GM18870 (cell line): ENCODE measurements around the gene ZNF440.
"Not testable (repeated sequence)": the region's sequence is repeated elsewhere in the genome, so short reads cannot be mapped to it uniquely, and the experiment has no call there.

Experiments used
- ATAC-seq: cut with Tn5 transposase; IDR thresholded peaks from one replicate; pipeline ENCODE4 v1.9.1; 2021; ENCODE audit warnings: moderate library complexity; ENCODE audit not compliant: unreplicated experiment

The ZNF440 gene

DNA sequence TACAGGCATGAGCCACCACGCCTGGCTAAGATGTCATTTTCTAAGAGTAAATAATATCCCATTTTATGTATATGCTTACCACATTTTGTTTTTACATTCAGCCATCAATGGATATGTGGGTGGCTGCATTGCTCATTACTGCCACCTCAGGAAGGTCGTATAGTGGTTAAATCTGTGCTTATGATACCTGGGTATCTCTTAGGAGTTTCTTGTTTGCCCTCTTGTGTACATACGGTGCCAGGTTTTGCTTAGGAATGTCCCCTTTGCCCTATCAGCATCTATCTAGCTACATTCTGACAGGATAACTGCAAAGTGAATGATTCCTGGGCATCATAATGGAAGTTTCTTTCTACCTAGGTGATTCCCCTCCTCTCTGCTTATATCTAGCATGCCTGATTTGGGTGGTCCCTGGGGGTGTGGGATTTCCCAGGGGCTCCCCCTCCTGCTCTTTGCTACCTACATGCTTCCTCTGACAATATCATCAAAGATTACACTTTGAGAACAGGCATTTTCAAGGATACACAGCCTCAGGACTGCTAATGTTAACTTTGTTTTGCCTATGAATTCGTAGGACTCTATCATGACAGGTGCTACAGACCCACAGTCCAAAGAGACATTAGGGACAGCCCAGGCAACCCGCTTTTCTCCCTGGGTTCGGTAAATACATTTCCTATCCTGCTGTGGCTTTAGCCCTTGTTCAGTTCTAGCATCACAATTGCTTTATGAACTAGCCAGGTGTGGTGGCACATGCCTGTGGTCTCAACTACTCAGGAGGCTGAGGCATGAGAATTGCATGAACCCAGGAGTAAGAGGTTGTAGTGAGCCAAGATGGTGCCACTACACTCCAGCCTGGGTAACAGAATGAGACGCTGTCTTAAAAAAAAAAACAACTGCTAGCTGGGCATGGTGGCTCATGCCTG, 15.1 kb downstream of the ZNF440 start:
- not testable (repeated sequence) for ATAC-seq

DNA sequence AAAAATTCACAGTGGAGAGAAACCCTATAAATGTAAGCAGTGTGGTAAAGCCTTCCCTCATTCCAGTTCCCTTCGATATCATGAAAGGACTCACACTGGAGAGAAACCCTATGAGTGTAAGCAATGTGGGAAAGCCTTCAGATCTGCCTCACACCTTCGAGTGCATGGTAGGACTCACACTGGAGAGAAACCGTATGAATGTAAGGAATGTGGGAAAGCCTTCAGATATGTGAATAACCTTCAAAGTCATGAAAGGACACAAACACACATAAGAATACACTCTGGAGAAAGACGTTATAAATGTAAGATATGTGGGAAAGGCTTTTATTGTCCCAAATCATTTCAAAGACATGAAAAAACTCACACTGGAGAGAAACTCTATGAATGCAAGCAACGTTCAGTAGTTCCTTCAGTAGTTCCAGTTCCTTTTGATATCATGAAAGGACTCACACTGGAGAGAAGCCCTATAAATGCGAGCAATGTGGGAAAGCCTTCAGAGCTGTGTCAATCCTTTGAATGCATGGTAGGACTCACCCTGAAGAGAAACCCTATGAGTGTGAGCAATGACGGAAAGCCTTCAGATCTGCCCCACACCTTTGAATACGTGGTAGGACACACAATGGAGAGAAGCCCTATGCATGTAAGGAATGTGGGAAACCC, 18.3 kb downstream of the ZNF440 start:
- ATAC-seq: no peak

DNA sequence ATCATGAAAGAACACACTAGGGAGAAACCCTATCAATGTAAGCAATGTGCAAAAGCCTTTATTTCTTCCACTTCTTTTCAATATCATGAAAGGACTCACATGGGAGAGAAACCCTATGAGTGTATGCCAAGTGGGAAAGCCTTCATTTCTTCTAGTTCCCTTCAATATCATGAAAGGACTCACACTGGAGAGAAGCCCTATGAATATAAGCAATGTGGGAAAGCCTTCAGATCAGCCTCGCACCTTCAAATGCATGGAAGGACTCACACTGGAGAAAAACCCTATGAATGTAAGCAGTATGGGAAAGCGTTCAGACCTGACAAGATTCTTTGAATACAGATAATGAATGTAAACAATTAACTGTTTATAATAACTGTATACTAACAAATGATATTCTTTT, 19.5 kb downstream of the ZNF440 start:
- no peak for ATAC-seq

DNA sequence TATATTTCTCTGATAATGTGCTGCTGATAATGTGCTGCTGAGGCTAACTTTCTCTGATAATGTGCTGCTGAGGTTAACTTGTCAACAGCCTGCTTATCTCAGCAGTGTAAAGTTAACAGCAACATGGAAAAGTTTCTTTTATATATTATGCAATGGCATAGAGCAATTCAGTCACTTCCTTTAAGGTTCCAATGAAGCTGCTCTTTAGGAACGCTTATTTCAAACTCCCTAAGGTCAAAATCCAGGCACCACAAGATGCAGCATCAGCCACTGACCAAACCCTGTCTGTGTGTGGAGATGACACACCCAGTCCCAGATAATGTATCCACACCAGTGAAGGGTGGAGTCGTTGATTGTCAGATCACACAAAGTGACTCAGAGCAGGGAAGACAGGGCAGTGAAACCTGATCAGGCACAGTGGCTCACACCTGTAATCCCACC, 21.6 kb downstream of the ZNF440 start:
- not testable (repeated sequence) for ATAC-seq

DNA sequence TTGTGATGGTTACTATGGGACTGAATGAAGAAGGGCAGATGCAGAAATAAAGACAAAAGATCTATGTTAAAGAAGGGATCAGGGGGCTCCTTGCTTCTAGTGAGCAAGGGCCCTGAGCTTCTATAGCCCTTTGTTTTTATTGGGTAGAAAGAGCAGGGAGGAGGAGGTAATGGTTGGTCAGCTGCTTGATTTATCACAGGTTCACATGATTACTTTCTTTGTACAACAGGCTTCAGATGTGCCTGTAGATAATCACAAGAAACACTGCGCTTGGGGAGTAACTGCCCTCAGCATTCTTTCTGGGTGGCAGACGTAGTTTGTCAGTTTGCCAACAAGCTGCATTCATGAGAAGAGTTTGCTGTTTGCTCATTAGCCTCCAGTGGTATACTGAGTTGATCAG, 29.6 kb downstream of the ZNF440 start:
- ATAC-seq: no peak

DNA sequence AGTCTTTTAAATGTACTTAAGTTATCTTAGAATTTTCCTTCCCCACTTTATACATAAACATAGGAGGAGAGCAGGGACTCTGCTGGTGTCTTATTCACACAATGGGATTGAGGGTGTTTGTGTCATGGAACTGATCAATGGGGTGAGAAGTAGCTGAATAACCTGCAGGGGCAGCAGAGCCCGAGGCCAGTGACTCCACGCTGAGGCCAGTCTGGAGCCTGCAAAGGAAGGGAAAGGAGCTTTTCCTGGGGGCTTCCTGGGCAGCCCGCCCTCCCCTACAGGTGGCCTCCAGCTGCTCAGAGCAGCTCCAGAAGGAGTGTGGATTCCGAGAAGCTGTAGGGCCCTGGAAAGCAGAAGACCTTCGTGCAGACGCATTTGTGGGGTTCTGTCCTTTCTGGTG, 33.5 kb downstream of the ZNF440 start:
- ATAC-seq: not testable (repeated sequence)

DNA sequence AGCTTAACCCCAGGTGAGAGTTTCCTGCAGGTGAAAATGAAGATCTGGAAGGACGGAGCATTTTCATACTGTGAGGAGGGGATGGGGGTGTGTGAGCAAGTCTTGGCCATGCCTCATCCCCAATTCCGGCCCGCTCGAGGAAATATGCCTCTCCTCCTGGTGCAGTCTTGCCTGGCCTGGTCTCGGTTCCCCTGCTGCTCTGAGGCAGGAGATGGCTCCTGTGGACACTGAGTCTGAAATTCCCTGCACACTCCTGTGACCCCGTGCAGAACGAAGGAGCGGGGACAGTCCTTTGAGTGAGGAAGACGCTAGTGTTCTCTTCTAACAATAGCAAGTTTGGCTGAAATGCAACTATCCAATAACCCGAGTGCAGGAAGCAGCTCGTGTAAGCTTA, 34.1 kb downstream of the ZNF440 start:
- ATAC-seq: no peak

DNA sequence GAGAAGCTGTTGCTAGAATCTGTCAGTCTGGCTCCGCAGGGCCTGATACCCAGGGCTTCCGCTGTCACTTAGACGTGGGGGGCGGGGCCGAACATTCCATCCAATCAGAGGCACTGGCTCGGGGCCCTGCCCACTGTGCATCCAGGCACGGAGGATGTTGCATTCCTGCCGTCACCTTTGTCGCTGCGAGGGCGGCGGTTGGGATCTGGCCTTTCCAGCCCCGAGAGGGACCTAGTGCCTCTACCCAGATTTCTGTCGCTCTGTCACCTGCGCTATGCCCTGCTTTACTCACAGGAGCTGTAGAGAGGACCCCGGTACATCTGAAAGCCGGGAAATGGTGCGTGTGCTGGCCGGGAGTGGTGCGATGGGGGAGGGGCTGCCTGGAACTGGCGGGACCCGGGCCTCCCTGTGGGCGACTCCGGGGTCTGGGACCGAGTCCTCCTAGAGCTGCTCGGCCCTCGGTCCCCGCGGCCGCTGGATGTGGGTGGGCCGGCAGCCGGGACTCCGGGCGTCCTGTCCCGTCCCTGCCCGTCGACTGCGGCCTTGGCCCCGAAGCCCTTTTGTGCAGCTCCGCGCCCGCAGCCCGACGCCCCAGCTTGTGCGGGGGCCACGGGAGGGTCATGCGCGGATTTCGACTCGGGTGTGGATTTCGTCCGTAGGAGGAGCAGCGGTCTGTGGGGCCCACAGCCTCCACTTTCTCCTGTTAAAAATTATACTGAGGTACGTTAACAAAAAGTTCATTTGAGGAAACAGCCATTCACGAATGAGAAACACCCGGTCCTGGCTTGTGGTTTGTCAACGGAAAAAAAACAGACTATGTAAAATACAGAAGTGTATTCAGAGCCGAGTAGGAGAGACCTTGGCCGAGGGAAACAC, 34.8 kb downstream of the ZNF440 start, which contains the start of gene ZNF439:
Gene ZNF439 (plus strand): TSS at position 133 of the 876 bp plus-strand sequence. CDS start 142 bp downstream, at position 275.
- no peak for ATAC-seq

DNA sequence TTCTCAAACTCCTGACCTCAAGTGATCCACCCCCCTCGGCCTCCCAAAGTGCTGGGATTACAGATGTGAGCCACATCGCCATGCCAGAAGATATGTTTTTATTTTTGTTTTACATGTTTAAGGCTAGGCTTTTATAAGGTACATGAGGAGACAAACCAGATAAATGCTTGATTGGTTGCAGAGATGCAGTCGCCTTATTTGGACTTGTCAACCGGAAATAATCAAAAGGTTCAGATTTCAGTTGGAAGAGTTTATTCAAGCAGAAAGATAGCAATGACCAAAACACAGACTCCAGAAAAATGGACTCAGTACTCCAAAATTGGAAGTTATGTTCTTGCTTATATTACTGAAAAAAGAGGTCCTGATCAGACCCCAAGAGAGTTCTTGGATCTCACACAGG, 36.2 kb downstream of the ZNF440 start:
- ATAC-seq: not testable (repeated sequence)

DNA sequence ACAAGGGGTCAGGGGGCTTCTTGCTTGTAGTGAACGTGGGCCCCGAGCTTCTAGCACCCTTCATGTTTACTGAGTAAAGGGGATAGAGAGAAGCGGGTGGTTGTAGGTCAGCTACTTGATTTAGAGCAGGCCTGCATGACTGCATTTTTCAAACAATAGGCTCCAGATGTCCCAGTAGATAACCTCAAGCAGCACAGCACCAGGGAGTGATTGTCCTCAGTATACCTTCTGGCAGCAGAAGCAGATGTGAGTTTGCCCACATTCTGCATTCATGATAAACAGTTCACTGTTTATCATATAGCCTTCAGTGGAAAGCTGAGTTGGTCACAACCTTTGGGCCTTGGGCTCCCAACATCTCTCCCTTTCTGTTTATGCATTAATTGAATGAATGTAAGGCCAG, 39.3 kb downstream of the ZNF440 start:
- no peak for ATAC-seq

DNA sequence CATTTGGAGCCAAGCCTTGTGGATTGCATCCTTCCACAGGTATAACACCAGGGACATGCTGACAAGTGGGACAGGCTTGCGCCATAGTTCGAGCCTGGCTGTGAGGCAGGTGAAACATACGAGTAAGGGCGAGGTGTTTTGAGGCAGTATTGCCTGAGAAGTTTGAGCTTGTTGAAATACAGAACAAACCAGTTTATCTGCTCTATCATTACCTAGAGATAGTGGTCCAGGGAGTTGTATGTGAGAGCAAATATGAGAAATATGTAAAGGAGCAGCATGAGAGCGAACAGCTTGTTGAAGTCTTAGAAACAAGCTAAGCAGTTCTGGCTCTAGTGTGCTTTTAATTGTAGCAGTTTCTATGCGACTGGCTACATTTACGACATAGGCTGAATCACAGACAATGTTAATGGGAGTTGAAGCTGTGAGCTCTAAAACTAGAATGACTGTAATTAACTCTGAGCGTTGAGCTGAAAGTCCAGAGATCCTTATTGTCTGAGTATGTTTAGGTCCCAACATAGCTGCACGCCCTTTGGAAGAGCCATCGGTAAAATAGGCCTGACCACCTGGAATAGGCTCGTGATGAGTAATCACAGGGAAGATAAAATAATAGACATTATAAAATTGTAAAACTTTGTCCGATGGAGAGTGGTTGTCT, 42.6 kb downstream of the ZNF440 start:
- ATAC-seq: no peak

DNA sequence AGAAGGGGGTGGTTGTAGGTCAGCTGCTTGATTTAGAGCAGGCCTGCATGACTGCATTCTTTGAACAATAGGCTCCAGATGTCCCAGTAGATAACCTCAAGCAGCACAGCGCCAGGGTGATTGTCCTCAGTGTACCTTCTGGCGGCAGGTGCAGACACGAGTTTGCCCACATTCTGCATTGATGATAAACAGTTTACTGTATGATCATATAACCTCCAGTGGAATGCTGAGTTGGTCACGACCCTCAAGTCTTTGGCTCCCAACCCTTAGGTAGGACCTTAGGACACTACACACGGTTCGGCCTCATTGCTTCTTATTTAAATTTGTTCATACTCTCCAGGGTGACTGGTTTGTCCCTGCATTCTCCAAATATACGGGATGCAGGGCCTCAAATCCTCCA, 46.6 kb downstream of the ZNF440 start:
- ATAC-seq: no peak

DNA sequence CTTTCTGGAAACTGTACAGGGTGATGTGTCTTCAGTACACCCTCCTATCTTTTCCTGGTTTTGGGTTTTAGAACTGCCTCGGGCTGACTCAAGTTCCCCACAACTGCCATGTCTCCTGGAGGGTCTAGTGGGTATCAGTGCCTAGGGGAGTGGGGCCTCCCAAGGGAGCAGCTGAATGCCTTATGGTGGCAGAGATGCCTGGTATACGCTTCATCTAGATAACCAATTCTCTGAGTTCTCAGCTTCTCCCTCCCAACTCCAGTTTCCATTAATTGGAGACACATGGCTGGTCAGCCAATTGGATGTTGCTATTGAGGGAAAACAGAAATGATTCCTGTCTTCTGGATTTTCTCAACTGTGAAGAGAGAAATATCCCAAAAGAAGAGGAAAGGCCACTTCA, 47.2 kb downstream of the ZNF440 start:
- ATAC-seq: no peak

DNA sequence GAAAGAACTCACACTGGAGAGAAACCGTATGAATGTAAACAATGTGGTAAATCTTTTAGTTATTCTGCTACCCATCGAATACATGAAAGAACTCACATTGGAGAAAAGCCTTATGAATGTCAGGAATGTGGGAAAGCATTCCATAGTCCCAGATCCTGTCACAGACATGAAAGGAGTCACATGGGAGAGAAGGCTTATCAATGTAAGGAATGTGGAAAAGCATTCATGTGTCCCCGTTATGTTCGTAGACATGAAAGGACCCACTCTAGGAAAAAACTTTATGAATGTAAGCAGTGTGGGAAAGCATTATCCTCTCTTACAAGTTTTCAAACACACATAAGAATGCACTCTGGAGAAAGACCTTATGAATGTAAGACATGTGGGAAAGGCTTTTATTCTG, 53.7 kb downstream of the ZNF440 start:
- ATAC-seq: not testable (repeated sequence)

DNA sequence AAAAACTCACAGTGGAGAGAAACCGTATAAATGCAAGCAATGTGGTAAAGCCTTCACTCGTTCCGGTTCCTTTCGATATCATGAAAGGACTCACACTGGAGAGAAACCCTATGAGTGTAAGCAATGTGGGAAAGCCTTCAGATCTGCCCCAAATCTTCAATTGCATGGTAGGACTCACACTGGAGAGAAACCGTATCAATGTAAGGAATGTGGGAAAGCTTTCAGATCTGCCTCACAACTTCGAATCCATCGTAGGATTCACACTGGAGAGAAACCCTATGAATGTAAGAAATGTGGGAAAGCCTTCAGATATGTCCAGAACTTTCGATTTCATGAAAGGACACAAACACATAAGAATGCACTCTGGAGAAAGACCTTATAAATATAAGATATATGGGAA, 54.1 kb downstream of the ZNF440 start:
- ATAC-seq: no peak

DNA sequence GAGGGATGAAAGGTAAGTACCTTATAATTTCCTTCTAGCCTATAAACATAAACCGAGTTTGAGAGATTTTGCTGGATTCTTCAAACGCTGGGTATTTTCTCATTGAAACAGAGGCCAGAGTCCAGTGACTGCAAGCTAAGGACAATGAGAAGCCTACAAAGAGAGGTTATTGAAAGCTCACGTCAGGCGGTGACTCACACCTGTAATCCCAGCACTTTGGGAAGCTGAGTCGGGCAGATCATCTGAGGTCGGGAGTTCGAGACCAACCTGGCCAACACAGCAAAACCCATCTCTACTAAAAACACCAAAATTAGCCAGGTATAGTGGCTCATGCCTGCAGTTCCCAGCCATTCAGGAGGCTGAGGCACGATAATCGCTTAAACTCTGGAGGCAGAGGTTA, 58.6 kb downstream of the ZNF440 start:
- no peak for ATAC-seq

DNA sequence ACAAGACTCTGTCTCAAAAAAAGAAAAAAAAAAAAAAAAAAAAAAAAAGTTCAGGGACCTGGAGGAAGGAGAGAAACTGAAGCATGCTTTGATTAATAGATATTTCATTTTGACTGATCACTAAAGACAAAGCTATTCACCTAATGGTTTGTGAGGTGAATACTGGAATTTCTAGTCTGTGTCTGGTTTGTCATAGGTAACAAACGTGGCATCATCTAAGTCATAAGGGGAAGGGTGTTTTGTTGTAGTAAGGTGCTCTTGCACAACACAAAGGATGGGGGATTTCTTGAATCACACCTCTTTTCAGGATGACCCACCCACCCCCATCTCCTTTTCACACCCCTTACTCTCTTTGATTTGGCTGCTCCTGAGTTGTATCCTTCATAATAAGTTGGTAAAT, 59.7 kb downstream of the ZNF440 start:
- ATAC-seq: no peak

DNA sequence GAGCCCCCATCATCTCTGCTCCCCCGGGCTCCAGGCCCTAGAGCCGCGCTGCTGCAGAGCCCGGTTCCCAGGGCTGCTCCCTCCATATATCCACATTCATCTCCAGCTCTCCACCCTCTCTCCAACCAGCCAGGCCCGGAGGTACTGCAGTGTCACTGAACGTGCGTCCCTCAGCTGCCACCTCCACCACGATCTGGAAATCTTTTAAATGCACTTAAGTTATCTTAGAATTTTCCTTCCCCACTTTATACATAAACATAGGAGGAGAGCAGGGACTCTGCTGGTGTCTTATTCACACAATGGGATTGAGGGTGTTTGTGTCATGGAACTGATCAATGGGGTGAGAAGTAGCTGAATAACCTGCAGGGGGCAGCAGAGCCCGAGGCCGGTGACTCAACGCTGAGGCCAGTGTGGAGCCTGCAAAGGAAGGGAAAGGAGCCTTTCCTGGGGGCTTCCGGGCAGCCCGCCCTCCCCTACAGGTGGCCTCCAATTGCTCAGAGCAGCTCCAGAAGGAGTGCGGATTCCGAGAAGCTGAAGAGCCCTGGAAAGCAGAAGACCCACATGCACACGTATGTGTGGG, 65.7 kb downstream of the ZNF440 start:
- ATAC-seq: not testable (repeated sequence)

DNA sequence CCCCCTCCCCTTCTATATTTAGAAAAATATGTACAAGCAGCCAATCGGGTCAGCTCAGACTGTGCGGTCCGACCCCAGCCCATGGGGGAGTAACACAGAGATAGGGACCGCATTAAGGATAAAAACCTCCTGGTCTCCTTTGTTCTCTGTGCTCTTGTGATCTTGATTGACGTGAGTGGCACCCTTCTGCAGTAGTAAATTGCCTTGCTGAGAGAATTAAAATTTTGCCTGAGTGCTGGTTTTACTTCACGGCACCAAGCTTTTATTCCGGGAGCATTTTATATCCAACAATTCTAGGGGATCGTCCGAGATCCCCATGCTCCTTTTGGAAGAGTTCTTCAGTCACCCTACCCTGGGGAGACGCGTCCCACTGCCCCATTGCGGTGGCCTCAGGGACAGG, 66.5 kb downstream of the ZNF440 start:
- ATAC-seq: no peak

DNA sequence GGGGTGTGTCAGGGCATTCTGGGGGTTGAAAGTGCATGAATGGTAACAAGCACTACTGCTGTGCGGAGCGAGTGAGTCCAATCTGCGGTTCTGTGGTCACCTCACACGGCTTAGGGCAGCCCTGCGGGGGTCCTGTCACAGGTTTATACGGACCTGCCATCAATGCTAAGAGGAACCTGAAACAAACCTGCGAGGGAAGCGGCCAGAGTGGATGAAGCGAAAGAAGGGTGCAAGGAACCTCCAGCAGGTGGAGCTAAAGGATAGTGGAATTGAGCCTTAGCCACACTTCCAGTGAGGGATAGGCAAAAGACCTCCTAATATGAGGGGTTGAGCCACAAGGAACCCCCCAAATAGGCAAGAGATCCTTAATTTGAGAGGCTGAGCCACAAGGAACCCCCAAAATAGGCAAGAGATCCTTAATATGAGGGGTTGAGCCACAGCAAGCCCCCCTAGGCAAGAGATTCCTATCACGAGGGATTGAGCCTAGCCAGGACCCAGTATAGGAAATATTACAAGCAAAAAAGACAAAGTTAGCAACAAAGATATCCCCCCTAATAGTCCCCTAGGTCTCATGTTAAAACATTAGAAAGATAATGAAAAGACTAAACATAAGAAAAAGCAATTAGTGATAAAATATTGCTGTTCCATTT, 67.2 kb downstream of the ZNF440 start:
- no peak for ATAC-seq
